ENCODE measurements around the gene TLR6.
"Not testable (repeated sequence)": the region's sequence is repeated elsewhere in the genome, so short reads cannot be mapped to it uniquely, and the experiment has no call there.

The TLR6 gene

DNA sequence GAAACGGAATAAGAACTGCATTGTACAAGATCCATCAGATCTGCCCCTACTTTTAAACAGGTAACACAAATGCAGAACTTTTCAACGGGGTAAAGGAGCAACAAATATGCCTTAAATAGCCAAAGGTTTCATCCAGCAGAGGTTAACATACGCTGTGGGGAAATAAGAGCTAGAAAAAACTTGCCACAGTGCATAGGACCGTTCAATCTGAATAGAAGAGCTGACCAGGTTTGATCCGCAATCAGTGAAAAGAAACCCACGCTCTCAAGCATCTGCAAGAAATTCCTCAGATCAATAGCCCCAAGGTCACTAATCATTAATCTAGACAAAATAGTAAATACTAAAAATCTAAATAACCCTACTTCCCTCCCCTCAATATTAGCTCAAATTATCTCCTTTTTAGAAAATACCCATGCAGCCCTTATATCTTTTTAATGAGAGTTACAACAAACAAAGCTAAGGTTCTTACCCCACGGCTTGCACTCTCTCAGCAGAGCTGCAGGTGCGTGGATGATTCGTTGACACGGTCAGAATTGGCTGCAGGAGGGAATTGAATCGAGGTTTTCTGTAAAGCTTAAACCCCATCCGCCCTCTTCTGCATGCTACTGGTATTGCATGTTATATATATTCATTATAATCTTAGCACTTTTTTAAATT is 74.0 kb downstream of the TLR6 start, which contains the start of gene TLR10:
Gene TLR10 (minus strand): TSS at position 539 of the 657 bp plus-strand sequence. CDS start 7,400 bp downstream, outside the sequence.
- DNase-seq: no peak

DNA sequence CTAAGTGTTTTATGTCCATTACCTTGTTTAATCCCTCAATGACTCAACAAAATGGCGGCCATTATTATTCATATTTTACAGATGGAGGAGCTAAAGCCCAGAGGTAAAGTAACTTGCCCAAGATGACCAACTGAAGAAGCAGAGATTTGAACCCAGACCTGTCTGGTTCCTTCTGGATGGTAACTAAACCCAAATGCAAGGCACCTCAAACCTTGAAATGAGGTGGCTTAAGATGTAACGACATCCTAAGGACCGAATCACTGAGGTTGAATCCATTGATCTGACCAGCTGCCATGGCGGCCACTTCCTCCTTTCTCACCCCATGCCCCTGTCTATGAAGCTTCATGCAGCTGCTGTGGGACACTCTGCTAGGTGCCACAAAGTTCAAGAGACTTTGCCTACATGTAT is 74.8 kb downstream of the TLR6 start:
- DNase-seq: no peak

DNA sequence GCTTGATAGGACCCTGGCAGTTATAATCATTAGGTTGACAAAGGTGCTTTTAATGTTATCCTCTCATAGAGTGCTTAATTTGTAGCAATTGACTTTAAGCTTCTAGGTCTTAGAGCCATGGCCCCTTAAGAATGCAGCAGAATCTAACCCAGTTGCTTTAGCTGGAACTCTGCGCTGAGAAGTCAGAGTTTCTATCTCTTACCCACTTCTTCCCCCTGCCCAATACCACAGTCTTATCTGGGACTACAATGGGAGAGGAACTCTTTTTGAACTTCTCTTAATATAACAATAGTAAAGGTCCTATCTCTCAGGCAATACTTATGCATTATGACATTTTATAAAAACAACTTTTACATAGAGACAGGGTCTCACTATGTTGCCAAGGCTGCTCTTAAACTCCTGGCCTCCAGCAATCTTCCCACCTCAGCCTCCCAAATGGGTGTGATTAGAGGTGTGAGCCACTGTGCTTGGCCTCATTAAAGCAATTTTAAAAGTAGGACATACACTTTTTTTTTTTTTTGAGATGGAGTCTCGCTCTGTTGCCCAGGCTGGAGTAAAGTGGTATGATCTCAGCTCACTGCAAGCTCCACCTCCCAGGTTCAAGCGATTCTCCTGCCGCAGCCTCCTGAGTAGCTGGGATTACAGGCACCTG is 75.7 kb downstream of the TLR6 start:
- DNase-seq: no peak

DNA sequence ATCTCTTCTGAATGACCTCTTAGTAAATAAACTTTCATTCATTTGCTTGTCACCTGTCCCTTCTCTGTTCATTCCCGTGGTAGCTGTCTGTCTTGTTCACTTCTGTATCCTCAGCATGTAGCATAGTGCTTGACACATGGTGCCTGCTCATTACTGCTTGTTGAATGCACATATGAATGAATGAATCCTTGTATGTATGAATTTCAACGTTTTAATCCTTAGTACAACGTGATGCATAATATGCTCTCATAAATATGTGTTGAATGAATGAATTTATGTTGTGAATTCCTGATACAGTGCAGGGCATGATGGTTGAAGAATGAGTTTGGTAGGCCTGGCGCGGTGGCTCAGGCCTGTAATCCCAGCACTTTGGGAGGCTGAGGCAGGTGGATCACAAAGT is 76.8 kb downstream of the TLR6 start:
- no peak for DNase-seq

DNA sequence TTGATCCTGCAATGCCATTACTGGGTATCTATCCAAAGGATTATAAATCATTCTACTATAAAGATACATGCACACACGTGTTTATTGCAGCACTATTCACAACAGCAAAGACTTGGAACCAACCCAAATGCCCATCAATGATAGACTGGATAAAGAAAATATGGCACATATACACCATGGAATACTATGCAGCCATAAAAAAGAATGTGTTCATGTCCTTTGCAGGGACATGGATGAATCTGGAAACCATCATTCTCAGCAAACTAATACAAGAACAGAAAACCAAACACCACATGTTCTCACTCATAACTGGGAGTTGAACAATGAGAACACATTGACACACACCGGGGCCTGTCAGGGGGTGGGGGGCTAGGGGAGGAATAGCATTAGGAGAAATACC is 78.7 kb downstream of the TLR6 start:
- not testable (repeated sequence) for DNase-seq

DNA sequence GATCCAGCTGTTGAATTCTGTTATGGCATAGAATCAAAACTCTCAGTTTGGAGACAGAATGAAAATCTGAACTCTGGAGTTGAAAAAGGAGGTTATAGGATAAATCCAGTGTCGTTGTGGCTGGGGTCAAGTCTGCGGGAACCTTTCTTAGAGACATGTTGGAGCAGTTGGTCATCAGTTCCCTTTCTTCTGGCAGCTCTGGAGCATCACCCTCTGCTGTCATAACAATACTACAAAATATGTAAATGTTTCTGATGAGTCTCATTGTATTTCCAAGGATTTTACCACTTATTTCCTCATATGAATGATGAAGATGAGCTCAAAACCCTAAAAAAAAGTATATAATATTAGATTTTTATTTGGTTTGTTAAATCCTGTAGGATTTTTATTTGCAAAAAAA is 81.3 kb downstream of the TLR6 start:
- DNase-seq: no peak

DNA sequence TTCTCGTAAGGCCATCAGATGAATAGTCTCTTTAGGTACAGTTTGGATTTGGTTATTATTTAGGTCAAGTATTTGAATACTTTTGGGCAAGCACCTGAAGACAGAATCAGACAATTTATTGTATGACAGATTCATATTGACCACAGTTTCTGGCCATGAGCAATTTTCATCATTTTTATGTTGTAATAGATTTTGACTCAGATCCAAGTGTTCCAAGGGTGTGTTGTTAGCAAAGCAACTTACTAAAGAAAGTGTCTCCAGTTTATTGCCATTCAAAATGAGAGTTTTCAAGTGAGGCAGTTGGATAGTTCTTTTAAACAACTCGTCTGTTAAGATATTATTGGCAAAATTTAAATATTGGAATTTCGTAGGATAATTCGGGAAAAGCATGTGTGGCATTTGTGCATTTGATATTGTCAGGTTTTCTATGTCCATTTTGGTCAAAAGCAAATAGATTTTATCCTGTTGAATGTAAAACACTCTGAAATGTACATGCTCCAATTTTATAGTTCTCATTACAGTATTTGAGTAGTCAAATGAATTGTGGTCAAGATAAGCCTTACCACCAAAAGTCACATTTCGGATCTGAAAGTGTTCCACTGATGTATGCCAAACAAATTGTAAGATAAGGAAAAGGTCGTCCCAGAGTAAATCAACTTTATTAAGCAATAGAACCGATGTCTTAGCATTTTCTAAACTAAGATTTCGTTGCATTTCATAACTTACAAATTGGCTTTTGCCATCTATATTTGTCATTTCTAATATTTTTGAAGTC is 82.2 kb downstream of the TLR6 start:
- no peak for DNase-seq

All from NCI-H226 (cell line).